ENCODE data around the gene SPOUT1.

DNA sequence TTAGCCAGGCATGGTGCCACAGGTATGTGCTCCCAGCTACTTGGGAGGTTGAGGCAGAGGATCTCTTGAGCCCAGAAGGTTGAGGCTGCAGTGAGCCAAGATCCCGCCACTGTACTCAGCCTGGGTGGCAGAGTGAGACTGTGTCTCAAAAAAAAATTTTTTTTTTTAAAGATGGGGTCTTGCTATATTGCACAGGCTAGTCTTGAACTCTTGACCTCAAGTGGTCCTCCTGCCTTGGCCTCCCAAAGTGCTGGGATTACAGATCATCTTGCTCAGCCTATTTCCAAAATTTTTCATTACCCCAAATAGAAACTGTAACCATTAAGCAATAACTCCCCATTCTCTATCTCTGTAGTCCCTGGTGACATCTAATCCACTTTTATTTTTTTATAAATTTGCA, 46.9 kb downstream of the SPOUT1 start:
- TF ChIP-seq, protein P1, sequence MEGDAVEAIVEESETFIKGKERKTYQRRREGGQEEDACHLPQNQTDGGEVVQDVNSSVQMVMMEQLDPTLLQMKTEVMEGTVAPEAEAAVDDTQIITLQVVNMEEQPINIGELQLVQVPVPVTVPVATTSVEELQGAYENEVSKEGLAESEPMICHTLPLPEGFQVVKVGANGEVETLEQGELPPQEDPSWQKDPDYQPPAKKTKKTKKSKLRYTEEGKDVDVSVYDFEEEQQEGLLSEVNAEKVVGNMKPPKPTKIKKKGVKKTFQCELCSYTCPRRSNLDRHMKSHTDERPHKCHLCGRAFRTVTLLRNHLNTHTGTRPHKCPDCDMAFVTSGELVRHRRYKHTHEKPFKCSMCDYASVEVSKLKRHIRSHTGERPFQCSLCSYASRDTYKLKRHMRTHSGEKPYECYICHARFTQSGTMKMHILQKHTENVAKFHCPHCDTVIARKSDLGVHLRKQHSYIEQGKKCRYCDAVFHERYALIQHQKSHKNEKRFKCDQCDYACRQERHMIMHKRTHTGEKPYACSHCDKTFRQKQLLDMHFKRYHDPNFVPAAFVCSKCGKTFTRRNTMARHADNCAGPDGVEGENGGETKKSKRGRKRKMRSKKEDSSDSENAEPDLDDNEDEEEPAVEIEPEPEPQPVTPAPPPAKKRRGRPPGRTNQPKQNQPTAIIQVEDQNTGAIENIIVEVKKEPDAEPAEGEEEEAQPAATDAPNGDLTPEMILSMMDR (IDR thresholded peaks at IDR 0.05) = no peak
- TF ChIP-seq POLR2A (IDR thresholded peaks at IDR 0.05) = no peak
